Body of pancreas (tissue), 4 donors: ENCODE results near the gene MSL2.

ENCODE experiments used
- CTCF ChIP-seq, 7 experiments: fragments of 450-650 bp in 4 of 7; fragments of 200-600 bp in 3 of 7; sonication (generic) in 3 of 7; IDR thresholded peaks; one replicate each; pipeline ENCODE4 v1.5.1; 2016 to 2019; ENCODE audit warnings: antibody characterized with exemption in 7 of 7
- POLR2A ChIP-seq, 3 donors: fragments of 450-650 bp; IDR thresholded peaks; one replicate each; pipeline ENCODE4 v1.6.1; 2016; ENCODE audit warnings: antibody characterized with exemption in 3 of 3, mild to moderate bottlenecking in 2 of 3

DNA sequence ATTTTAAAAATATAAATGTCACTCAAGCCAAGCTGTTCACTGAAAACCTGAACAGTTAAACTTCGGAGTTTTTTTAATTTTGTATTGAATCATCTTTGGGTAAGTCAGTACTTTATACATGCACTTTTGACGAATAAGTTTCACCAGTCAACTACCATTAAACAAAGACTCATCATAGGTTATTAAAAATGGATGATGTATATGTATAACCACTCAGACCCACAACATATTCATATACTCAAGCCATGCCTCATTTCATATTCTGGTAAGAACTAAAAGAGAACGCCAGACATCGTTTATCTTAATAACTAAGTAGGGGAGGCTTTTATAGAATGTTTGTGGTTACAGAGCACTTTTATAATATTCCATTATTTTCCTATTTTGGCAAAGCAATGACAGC lies 18.3 kb downstream of the MSL2 start:
- TF ChIP-seq CTCF (IDR thresholded peaks at IDR 0.05) (no peak), POLR2A (IDR thresholded peaks at IDR 0.05) (no peak)
